NCI-H1930 (cell line): Measurements from ENCODE around the gene ATP10D.

Source experiments
- DNase-seq, 2 experiments: peaks; one replicate each; lab custom pipeline; 2025; lab: John Stamatoyannopoulos, UW

ATP10D gene

GRCh38 chr4:47590325-47590724, 105.2 kb downstream of the ATP10D start:
- no peak for DNase-seq

- no peak for DNase-seq
Measured at GRCh38 chr4:47597696-47598095, 112.6 kb downstream of the ATP10D start.

- no peak for DNase-seq
Measured at GRCh38 chr4:47598320-47598719, 113.2 kb downstream of the ATP10D start.

- no peak for DNase-seq
Measured at GRCh38 chr4:47598896-47599295, 113.8 kb downstream of the ATP10D start.

- DNase-seq, result no peak
Measured at GRCh38 chr4:47606482-47606881, 121.4 kb downstream of the ATP10D start.

- no peak for DNase-seq
Measured at GRCh38 chr4:47612116-47613023, 127.3 kb downstream of the ATP10D start.

GRCh38 chr4:47615385-47615784, 130.3 kb downstream of the ATP10D start:
- DNase-seq, result no peak

GRCh38 chr4:47617607-47618006, 132.5 kb downstream of the ATP10D start:
- DNase-seq, result no peak

- no peak for DNase-seq
Measured at GRCh38 chr4:47619691-47620090, 134.6 kb downstream of the ATP10D start.

- no peak for DNase-seq
Measured at GRCh38 chr4:47621181-47621580, 136.1 kb downstream of the ATP10D start.

GRCh38 chr4:47624031-47624441, 139.0 kb downstream of the ATP10D start:
- no peak for DNase-seq

GRCh38 chr4:47631161-47631560, 146.1 kb downstream of the ATP10D start:
- no peak for DNase-seq

GRCh38 chr4:47639531-47639930, 154.5 kb downstream of the ATP10D start:
- no peak for DNase-seq

- DNase-seq, result no peak
Measured at GRCh38 chr4:47640911-47641310, 155.8 kb downstream of the ATP10D start.

- DNase-seq, result no peak
Measured at GRCh38 chr4:47641755-47642154, 156.7 kb downstream of the ATP10D start.

GRCh38 chr4:47642191-47642830, 157.2 kb downstream of the ATP10D start:
- DNase-seq, result no peak
